Spleen (tissue), 7 donors: ENCODE measurements around the gene CMSS1.

Experiments
- POLR2A ChIP-seq, 3 donors: fragments of 450-650 bp; IDR thresholded peaks; one replicate each; pipeline ENCODE4 v1.5.1; 2017; ENCODE audit warnings: antibody characterized with exemption in 3 of 3, mild to moderate bottlenecking in 1 of 3
- POLR2AphosphoS5 ChIP-seq, 3 donors: sonication (generic); formaldehyde crosslinking; IDR thresholded peaks; one replicate each; pipeline ENCODE4 v1.5.1; 2017; ENCODE audit warnings: antibody characterized with exemption in 3 of 3
- TF ChIP-seq, protein P1 (sequence below), 11 experiments: fragments of 200-600 bp in 7 of 11; fragments of 450-650 bp in 4 of 11; sonication (generic) in 4 of 11; IDR thresholded peaks in 8 of 11; conservative IDR thresholded peaks in 3 of 11; 1 replicate in 7 of 11; 2 replicates in 4 of 11; pipeline versions ENCODE4 v1.4.0 to v1.8.0; 2016 to 2021; ENCODE audit warnings: antibody characterized with exemption in 11 of 11, inconsistent platforms in 4 of 11, mild to moderate bottlenecking in 1 of 11
- donor health status: DM: no; HTN: no; CAD: no; lungs with moderate emphysema.
- donor health status: DM: no; HTN: no; CAD: no.
- donor health status: DM: no; HTN: no; CAD: no.

DNA sequence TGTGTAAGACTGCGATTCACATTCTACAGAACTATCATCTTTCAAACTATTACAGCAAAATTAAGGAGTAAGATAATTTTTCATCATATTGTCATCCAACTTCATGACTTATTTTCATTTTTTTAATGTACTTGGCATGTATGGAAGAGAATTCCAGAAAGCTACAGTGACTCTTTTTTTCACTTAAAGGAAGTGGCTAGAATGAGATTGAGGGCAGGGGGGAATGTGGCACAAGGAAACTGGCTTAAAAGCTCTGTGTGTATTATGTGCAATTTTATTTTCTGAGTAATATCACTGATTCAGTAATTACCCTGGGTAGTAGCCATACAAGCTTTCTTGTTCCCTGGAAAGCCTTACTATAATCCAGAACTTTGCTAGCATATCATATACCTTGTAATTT lies 202.1 kb downstream of the CMSS1 start:
- TF ChIP-seq, protein P1, sequence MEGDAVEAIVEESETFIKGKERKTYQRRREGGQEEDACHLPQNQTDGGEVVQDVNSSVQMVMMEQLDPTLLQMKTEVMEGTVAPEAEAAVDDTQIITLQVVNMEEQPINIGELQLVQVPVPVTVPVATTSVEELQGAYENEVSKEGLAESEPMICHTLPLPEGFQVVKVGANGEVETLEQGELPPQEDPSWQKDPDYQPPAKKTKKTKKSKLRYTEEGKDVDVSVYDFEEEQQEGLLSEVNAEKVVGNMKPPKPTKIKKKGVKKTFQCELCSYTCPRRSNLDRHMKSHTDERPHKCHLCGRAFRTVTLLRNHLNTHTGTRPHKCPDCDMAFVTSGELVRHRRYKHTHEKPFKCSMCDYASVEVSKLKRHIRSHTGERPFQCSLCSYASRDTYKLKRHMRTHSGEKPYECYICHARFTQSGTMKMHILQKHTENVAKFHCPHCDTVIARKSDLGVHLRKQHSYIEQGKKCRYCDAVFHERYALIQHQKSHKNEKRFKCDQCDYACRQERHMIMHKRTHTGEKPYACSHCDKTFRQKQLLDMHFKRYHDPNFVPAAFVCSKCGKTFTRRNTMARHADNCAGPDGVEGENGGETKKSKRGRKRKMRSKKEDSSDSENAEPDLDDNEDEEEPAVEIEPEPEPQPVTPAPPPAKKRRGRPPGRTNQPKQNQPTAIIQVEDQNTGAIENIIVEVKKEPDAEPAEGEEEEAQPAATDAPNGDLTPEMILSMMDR (IDR thresholded peaks at IDR 0.05 in 8 of 11, conservative IDR thresholded peaks at IDR 0.05 in 3 of 11): no peak
- TF ChIP-seq POLR2AphosphoS5 (IDR thresholded peaks at IDR 0.05) (no peak), POLR2A (IDR thresholded peaks at IDR 0.05) (no peak)
